ENCODE data around the gene SFXN4.
"Not testable (repeated sequence)": the region's sequence is repeated elsewhere in the genome, so short reads cannot be mapped to it uniquely, and the experiment has no call there.

The SFXN4 gene

DNA sequence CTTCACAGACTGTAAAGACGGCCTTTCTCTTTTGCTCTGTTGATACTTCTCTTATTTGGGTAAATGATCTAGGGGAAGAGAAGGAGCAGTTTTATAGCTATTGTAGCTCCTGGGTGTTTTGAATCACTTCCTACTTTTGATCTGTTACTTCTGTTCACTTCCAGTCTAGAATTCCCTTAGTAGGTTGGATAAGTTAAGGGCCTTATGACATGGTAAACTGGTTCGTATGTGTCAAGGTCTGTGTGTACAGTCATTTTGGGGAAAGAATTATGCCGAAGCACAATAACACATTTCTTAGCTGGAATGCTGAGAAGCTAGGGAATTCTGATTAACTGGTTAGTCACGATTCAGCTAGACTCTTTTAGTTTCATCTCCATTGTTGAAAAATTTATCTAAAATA, 53.5 kb downstream of the SFXN4 start:
- DNase-seq (ENCODE audit: low spot score): no peak

DNA sequence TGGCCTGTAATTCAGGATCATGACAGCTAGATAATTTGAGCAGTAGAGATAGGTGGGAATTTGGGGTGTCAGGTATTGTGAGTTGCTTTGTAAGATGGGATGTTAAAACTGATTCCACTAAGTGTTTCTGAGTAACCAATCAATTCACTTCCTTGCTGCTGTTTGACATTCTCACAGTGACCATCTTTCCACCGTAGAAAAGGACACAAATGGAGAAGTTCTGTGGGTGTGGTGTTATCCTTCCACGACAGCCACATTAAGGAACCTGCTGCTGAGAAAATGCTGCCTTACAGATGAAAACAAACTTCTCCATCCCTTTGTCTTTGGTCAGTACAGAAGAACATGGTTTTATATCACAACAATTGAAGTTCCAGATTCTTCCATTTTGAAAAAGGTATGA, 57.7 kb downstream of the SFXN4 start:
- DNase-seq (ENCODE audit: low spot score): not testable (repeated sequence)

- not testable (repeated sequence) for DNase-seq (ENCODE audit: low spot score)
These were observed 58.4 kb downstream of the SFXN4 start for GRCh38 chr10:119107106-119107505.

- not testable (repeated sequence) for DNase-seq (ENCODE audit: low spot score)
These were observed 59.6 kb downstream of the SFXN4 start for GRCh38 chr10:119105899-119106298.

DNA sequence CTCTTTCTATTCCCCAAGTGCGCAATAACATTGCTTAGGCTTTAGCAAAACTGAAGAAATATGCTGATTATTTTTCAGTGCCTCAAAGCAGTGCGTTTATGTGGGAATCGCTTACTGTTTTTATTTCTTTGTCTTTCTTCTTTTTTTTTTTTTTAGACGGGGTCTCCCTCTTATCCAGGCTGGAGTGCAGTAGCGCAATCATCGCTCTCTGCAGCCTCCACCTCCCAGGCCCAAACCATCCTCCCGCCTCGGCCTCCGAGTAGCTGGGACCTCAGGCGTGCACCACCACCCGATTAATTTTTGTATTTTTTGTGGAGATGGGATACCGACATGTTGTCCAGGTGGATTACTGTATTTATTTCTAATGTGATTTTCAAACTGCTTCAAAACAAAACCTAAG, 60.4 kb downstream of the SFXN4 start:
- no peak for DNase-seq (ENCODE audit: low spot score)

- DNase-seq (ENCODE audit: low spot score): peak; percentile 31
These were observed 60.9 kb downstream of the SFXN4 start for GRCh38 chr10:119104654-119105015.

GRCh38 chr10:119103903-119104653, 61.4 kb downstream of the SFXN4 start, which contains the start of gene DENND10:
TSS of gene DENND10 (plus strand) at chr10:119104113. CDS start at chr10:119104143, 30 bp downstream.
- DNase-seq (ENCODE audit: low spot score): peak; percentile 92

GRCh38 chr10:119103241-119103902, 62.1 kb downstream of the SFXN4 start:
- DNase-seq (ENCODE audit: low spot score): no peak

- no peak for DNase-seq (ENCODE audit: low spot score)
These were observed 64.0 kb downstream of the SFXN4 start for GRCh38 chr10:119101366-119102098.

- no peak for DNase-seq (ENCODE audit: low spot score)
These were observed 64.9 kb downstream of the SFXN4 start for GRCh38 chr10:119100434-119101238.

GRCh38 chr10:119098576-119098975, 66.9 kb downstream of the SFXN4 start:
- DNase-seq (ENCODE audit: low spot score): no peak

GRCh38 chr10:119096641-119097415, 68.7 kb downstream of the SFXN4 start:
- not testable (repeated sequence) for DNase-seq (ENCODE audit: low spot score)

- no peak for DNase-seq (ENCODE audit: low spot score)
These were observed 69.9 kb downstream of the SFXN4 start for GRCh38 chr10:119095640-119096039.

- no peak for DNase-seq (ENCODE audit: low spot score)
These were observed 74.5 kb downstream of the SFXN4 start for GRCh38 chr10:119090968-119091367.

Measured in Ammon's horn (tissue), 1 donor.